HCT116 (cell line): ENCODE results near the gene NCMAP. TPM values are rescaled to one million over a fixed set of nuclear protein-coding genes. Genes with fewer than 3 reads are reported as not detected.

Source experiments
- ATAC-seq: fragments of 200-7000 bp; cut with Tn5 transposase; 2 replicates; pipeline ENCODE4 v1.9.1; 2020; ENCODE audit warnings: mild to moderate bottlenecking, moderate library complexity
- BruUV-seq: library from RNA; stranded (reverse); fragments of 400-500 nt; replicated peaks from 2 replicates; lab custom pipeline; 2021; lab: Mats Ljungman, UMichigan
- CTCF ChIA-PET: fragments of 300-600 bp; sonication (Branson Sonifier 250); formaldehyde crosslinking; loops from one replicate; lab custom pipeline; 2021; ENCODE audit warnings: antibody characterized with exemption; lab: Charles Lee
- POLR2A ChIA-PET: fragments of 300-600, 350-600 bp; sonication (Branson Sonifier 250); formaldehyde crosslinking; loops from one replicate; lab custom pipeline; 2021; ENCODE audit warnings: antibody characterized with exemption; lab: Charles Lee
- RAD21 ChIA-PET, 2 experiments: fragments of 300-600 bp; sonication (Branson Sonifier 250); formaldehyde crosslinking; loops; one replicate each; lab custom pipeline; 2023; ENCODE audit warnings: low total read pairs in 2 of 2; ENCODE audit not compliant: uncharacterized antibody in 2 of 2, unreplicated experiment in 2 of 2, low non-redundant PET in 1 of 2; lab: Charles Lee
- DNase-seq: peaks from one replicate; pipeline ENCODE4 v3.0.0-alpha.2; 2010; ENCODE audit warnings: low read depth, low spot score
- H2AFZ ChIP-seq: fragments of 200-600 bp; shearing (Covaris generic), sonication (generic); 2 replicates; pipeline ENCODE4 v1.6.1; 2017; ENCODE audit warnings: low read depth, mixed run types, mixed read lengths, antibody characterized with exemption, low read length; ENCODE audit not compliant: poor library complexity, severe bottlenecking
- H3K27ac ChIP-seq: 2 replicates; pipeline ENCODE4 v1.5.1; 2012; ENCODE audit warnings: low read depth, low read length
- H3K27me3 ChIP-seq: fragments of 200-600 bp; sonication (generic); 2 replicates; pipeline ENCODE4 v1.6.1; 2016; ENCODE audit warnings: mixed run types, low read length, mixed read lengths; ENCODE audit not compliant: insufficient read depth
- H3K36me3 ChIP-seq, 2 experiments: fragments of 200-500 bp in 1 of 2; fragments of 200-600 bp in 1 of 2; sonication (Bioruptor generic) in 1 of 2; sonication (generic) in 1 of 2; 2 replicates each; pipeline versions ENCODE4 v1.5.1 to v1.6.1; 2014 to 2016; ENCODE audit warnings: low read length in 2 of 2, inconsistent platforms in 1 of 2, mixed read lengths in 1 of 2, mixed run types in 1 of 2; ENCODE audit not compliant: insufficient read depth in 2 of 2, control insufficient read depth in 1 of 2
- H3K4me1 ChIP-seq, 2 experiments: fragments of 200-600 bp in 1 of 2; sonication (generic) in 1 of 2; 2 replicates each; pipeline versions ENCODE4 v1.5.1 to v1.6.1; 2012 to 2017; ENCODE audit warnings: low read length in 2 of 2, inconsistent platforms in 1 of 2, mild to moderate bottlenecking in 1 of 2, mixed read lengths in 1 of 2, mixed run types in 1 of 2, moderate library complexity in 1 of 2; ENCODE audit not compliant: insufficient read depth in 2 of 2, control insufficient read depth in 1 of 2
- H3K4me2 ChIP-seq: fragments of 200-600 bp; sonication (generic); 2 replicates; pipeline ENCODE4 v1.6.1; 2017; ENCODE audit warnings: mixed run types, low read length, mixed read lengths
- H3K4me3 ChIP-seq, 2 experiments: fragments of 200-600 bp in 1 of 2; sonication (generic) in 1 of 2; replicated peaks in 1 of 2; 2 replicates each; pipeline ENCODE4 v1.5.1; 2011 to 2016; ENCODE audit warnings: low read length in 2 of 2, control low read depth in 1 of 2, low read depth in 1 of 2, mild to moderate bottlenecking in 1 of 2, mixed read lengths in 1 of 2, mixed run types in 1 of 2
- H3K79me2 ChIP-seq: fragments of 200-600 bp; sonication (generic); 2 replicates; pipeline ENCODE4 v1.6.1; 2017; ENCODE audit warnings: mild to moderate bottlenecking, mixed run types, low read length, moderate library complexity, mixed read lengths; ENCODE audit not compliant: insufficient read depth
- H3K9ac ChIP-seq: fragments of 200-600 bp; sonication (generic); 2 replicates; pipeline ENCODE4 v1.6.1; 2016; ENCODE audit warnings: low read length, mixed read lengths
- H3K9me2 ChIP-seq: fragments of 200-600 bp; sonication (generic), shearing (Covaris generic); 2 replicates; pipeline ENCODE4 v1.6.1; 2017; ENCODE audit warnings: mixed run types, mild to moderate bottlenecking, moderate library complexity; ENCODE audit not compliant: insufficient read depth
- H3K9me3 ChIP-seq, 2 experiments: fragments of 200-500 bp in 1 of 2; fragments of 200-600 bp in 1 of 2; sonication (Bioruptor generic) in 1 of 2; sonication (generic) in 1 of 2; 2 replicates each; pipeline ENCODE4 v1.6.1; 2014 to 2017; ENCODE audit warnings: low read length in 2 of 2, mixed read lengths in 2 of 2, inconsistent platforms in 1 of 2, low read depth in 1 of 2, mild to moderate bottlenecking in 1 of 2, mixed run types in 1 of 2, moderate library complexity in 1 of 2; ENCODE audit not compliant: control insufficient read depth in 1 of 2, insufficient read depth in 1 of 2
- H4K20me1 ChIP-seq: fragments of 200-600 bp; sonication (generic), shearing (Covaris generic); 2 replicates; pipeline ENCODE4 v1.6.1; 2017; ENCODE audit warnings: mixed run types, mild to moderate bottlenecking, moderate library complexity; ENCODE audit not compliant: insufficient read depth
- ATF3 ChIP-seq: IDR thresholded peaks from 2 replicates; pipeline ENCODE4 v1.6.1; 2012
- CBX3 ChIP-seq: IDR thresholded peaks from 2 replicates; pipeline ENCODE4 v1.6.1; 2012; ENCODE audit warnings: low read depth
- CEBPB ChIP-seq: IDR thresholded peaks from 2 replicates; pipeline ENCODE4 v1.6.1; 2012; ENCODE audit warnings: low read depth
- CTCF ChIP-seq, 3 experiments: fragments of 200-600 bp in 1 of 3; sonication (generic) in 1 of 3; IDR thresholded peaks in 2 of 3; conservative IDR thresholded peaks in 1 of 3; 2 replicates each; pipeline ENCODE4 v1.5.1; 2012 to 2017; ENCODE audit warnings: low read depth in 2 of 3, low read length in 2 of 3, antibody characterized with exemption in 1 of 3, borderline replicate concordance in 1 of 3, control low read depth in 1 of 3, mild to moderate bottlenecking in 1 of 3, mixed read lengths in 1 of 3, mixed run types in 1 of 3, moderate library complexity in 1 of 3; ENCODE audit not compliant: insufficient read depth in 1 of 3
- ELF1 ChIP-seq: IDR thresholded peaks from 2 replicates; pipeline ENCODE4 v1.6.1; 2012; ENCODE audit warnings: low read depth, borderline replicate concordance
- EZH2 ChIP-seq: fragments of 200-600 bp; sonication (generic); IDR thresholded peaks from 2 replicates; pipeline ENCODE4 v1.6.1; 2017; ENCODE audit warnings: antibody characterized with exemption, mixed run types
- FOSL1 ChIP-seq: IDR thresholded peaks from 2 replicates; pipeline ENCODE4 v1.6.1; 2012; ENCODE audit warnings: low read depth
- JUND ChIP-seq: IDR thresholded peaks from 2 replicates; pipeline ENCODE4 v1.6.1; 2012
- POLR2A ChIP-seq: IDR thresholded peaks from 2 replicates; pipeline ENCODE4 v1.7.0; 2011; ENCODE audit warnings: borderline replicate concordance; ENCODE audit not compliant: insufficient read depth, insufficient read length; ENCODE audit errors: extremely low read depth
- RAD21 ChIP-seq: IDR thresholded peaks from 2 replicates; pipeline ENCODE4 v1.6.1; 2012; ENCODE audit warnings: low read depth, mild to moderate bottlenecking
- REST ChIP-seq: IDR thresholded peaks from 2 replicates; pipeline ENCODE4 v1.6.1; 2012; ENCODE audit warnings: low read depth
- SIN3A ChIP-seq: IDR thresholded peaks from 2 replicates; pipeline ENCODE4 v1.6.1; 2012; ENCODE audit warnings: low read depth
- SP1 ChIP-seq: IDR thresholded peaks from 2 replicates; pipeline ENCODE4 v1.6.1; 2012; ENCODE audit warnings: low read depth
- SRF ChIP-seq: IDR thresholded peaks from 2 replicates; pipeline ENCODE4 v1.6.1; 2012; ENCODE audit warnings: low read depth
- TCF7L2 ChIP-seq: IDR thresholded peaks from 2 replicates; pipeline ENCODE4 v1.7.0; 2011; ENCODE audit warnings: borderline replicate concordance, inconsistent platforms; ENCODE audit not compliant: insufficient read depth, insufficient read length; ENCODE audit errors: extremely low read depth
- YY1 ChIP-seq: IDR thresholded peaks from 2 replicates; pipeline ENCODE4 v1.6.1; 2011; ENCODE audit warnings: low read length, low read depth, moderate library complexity, mild to moderate bottlenecking; ENCODE audit not compliant: insufficient replicate concordance; ENCODE audit errors: extremely low read depth
- ZFX ChIP-seq: fragments of 450-650 bp; IDR thresholded peaks from 2 replicates; pipeline ENCODE4 v1.6.1; 2017
- intact Hi-C: fragments of 100-400 bp; cut with micrococcal nuclease; formaldehyde crosslinking; loops from 2 replicates; pipeline ENCODE4 v1.10.0; 2022
- total RNA-seq: library from RNA; stranded (reverse); gene quantifications from one replicate; pipeline ENCODE4 v1.2.1, GENCODE V29; 2021; ENCODE audit not compliant: unreplicated experiment
- TF ChIP-seq, protein P1 (sequence below): IDR thresholded peaks from 2 replicates; pipeline ENCODE4 v1.6.1; 2011; ENCODE audit warnings: mild to moderate bottlenecking, low read length, moderate library complexity; ENCODE audit not compliant: insufficient replicate concordance; ENCODE audit errors: extremely low read depth
- TF ChIP-seq, protein P2 (sequence below): IDR thresholded peaks from 2 replicates; pipeline ENCODE4 v1.6.1; 2012

The NCMAP gene
- total RNA-seq, 1 experiment from 2014 or later, result 0.84 TPM

- Histone ChIP-seq H3K9ac (no peak overlapping the region), H2AFZ (no peak overlapping the region), H3K4me1 (peaks cover 15 to 17% of the 10 kb centered on the region in 2 experiments; a peak in 3 of 4 replicates), H4K20me1 (no peaks in the 10 kb centered on the region), H3K79me2 (no peaks in the 10 kb centered on the region; the same call in 1 of the 2 replicates), H3K27ac (no peak overlapping the region), H3K36me3 (no peaks in the 10 kb centered on the region), H3K9me3 (no peaks in the 10 kb centered on the region), H3K4me2 (no peak overlapping the region), H3K4me3 (no peak overlapping the region), H3K27me3 (no peaks in the 10 kb centered on the region), H3K9me2 (no peaks in the 10 kb centered on the region)
- CTCF ChIA-PET, result interaction anchor here (0.6 to 1.6 kb wide), 3 partner anchors 194 to 245 kb away, joined by 3 to 4 read pairs (median 3); partner anchors contain the start of gene STPG1
- POLR2A ChIA-PET, result no interaction called here
- RAD21 ChIA-PET, result no interaction called here
- intact Hi-C loops, result no loop called here
- TF ChIP-seq JUND, result no peak
- TF ChIP-seq SRF, result no peak
- TF ChIP-seq, protein P1, sequence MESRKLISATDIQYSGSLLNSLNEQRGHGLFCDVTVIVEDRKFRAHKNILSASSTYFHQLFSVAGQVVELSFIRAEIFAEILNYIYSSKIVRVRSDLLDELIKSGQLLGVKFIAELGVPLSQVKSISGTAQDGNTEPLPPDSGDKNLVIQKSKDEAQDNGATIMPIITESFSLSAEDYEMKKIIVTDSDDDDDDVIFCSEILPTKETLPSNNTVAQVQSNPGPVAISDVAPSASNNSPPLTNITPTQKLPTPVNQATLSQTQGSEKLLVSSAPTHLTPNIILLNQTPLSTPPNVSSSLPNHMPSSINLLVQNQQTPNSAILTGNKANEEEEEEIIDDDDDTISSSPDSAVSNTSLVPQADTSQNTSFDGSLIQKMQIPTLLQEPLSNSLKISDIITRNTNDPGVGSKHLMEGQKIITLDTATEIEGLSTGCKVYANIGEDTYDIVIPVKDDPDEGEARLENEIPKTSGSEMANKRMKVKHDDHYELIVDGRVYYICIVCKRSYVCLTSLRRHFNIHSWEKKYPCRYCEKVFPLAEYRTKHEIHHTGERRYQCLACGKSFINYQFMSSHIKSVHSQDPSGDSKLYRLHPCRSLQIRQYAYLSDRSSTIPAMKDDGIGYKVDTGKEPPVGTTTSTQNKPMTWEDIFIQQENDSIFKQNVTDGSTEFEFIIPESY, result no peak
- TF ChIP-seq YY1, result no peak
- no peak for TF ChIP-seq POLR2A
- no peak for TF ChIP-seq CEBPB
- no peak for TF ChIP-seq ZFX
- TF ChIP-seq SP1, result no peak
- no peak for TF ChIP-seq TCF7L2
- TF ChIP-seq, protein P2, sequence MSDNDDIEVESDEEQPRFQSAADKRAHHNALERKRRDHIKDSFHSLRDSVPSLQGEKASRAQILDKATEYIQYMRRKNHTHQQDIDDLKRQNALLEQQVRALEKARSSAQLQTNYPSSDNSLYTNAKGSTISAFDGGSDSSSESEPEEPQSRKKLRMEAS, result no peak
- TF ChIP-seq EZH2, result no peak
- TF ChIP-seq ELF1, result no peak
- TF ChIP-seq ATF3, result no peak
- no peak for TF ChIP-seq SIN3A
- TF ChIP-seq FOSL1, result no peak
- no peak for TF ChIP-seq REST
- no peak for TF ChIP-seq CBX3
- TF ChIP-seq CTCF (IDR thresholded peaks at IDR 0.05 in 2 of 3, conservative IDR thresholded peaks at IDR 0.05 in 1 of 3; ENCODE audit: borderline replicate concordance in 1 of 3, insufficient read depth in 1 of 3, low read depth in 2 of 3, low read length in 2 of 3), result no peak
- no peak for TF ChIP-seq RAD21
- ATAC-seq (no peak), DNase-seq (no peak)
- BruUV-seq, result no TSS peak
These were observed 80.9 kb downstream of the NCMAP start for GRCh38 chr1:24636661-24637357.
